Thoracic aorta (tissue), 2 donors: ENCODE measurements around the gene CARS1. TPM values are rescaled to one million over a fixed set of nuclear protein-coding genes. Genes with fewer than 3 reads are reported as not detected.

Source experiments
- ATAC-seq: fragments of 150-250 bp; one replicate; pipeline ENCODE4 v1.8.0; 2017; ENCODE audit warnings: low read depth; ENCODE audit not compliant: insufficient number of reproducible peaks, low FRiP score
- DNase-seq: peaks from one replicate; pipeline ENCODE4 v3.0.0-alpha.2; 2020; ENCODE audit warnings: low spot score
- H3K27ac ChIP-seq, 2 donors: fragments of 200-600 bp; sonication (generic); 1 replicate in 1 of 2; 2 replicates in 1 of 2; pipeline ENCODE4 v1.5.1; 2016; ENCODE audit warnings: mild to moderate bottlenecking in 2 of 2, moderate library complexity in 2 of 2
- H3K27me3 ChIP-seq: fragments of 200-600 bp; sonication (generic); replicated peaks from 2 replicates; pipeline ENCODE4 v1.6.0; 2016; ENCODE audit warnings: mild to moderate bottlenecking; ENCODE audit not compliant: insufficient read depth
- H3K36me3 ChIP-seq: fragments of 200-600 bp; sonication (generic); one replicate; pipeline ENCODE4 v1.5.1; 2016
- H3K4me1 ChIP-seq, 2 donors: fragments of 200-600 bp; sonication (generic); 1 replicate in 1 of 2; 2 replicates in 1 of 2; pipeline versions ENCODE4 v1.5.1 to v1.6.0; 2016; ENCODE audit warnings: low read depth in 2 of 2, mild to moderate bottlenecking in 1 of 2; ENCODE audit not compliant: control insufficient read depth in 1 of 2
- H3K4me3 ChIP-seq: fragments of 200-600 bp; sonication (generic); 2 replicates; pipeline ENCODE4 v1.5.1; 2016; ENCODE audit warnings: mild to moderate bottlenecking
- H3K9me3 ChIP-seq: fragments of 200-600 bp; sonication (generic); 2 replicates; pipeline ENCODE4 v1.5.1; 2016
- total RNA-seq, 2 donors: library from RNA; depleted of rRNA; stranded (reverse); fragments of >200 nt; gene quantifications; one replicate each; pipeline versions ENCODE4 v1.1.0 to v1.2.3, GENCODE V29; 2016
- TF ChIP-seq, protein P1 (sequence below): fragments of 200-600 bp; sonication (generic); IDR thresholded peaks from one replicate; pipeline ENCODE4 v1.5.1; 2019; ENCODE audit warnings: antibody characterized with exemption

The CARS1 gene
- total RNA-seq, 2 donors from 2014 or later, result 38.4 to 56.5 TPM

DNA sequence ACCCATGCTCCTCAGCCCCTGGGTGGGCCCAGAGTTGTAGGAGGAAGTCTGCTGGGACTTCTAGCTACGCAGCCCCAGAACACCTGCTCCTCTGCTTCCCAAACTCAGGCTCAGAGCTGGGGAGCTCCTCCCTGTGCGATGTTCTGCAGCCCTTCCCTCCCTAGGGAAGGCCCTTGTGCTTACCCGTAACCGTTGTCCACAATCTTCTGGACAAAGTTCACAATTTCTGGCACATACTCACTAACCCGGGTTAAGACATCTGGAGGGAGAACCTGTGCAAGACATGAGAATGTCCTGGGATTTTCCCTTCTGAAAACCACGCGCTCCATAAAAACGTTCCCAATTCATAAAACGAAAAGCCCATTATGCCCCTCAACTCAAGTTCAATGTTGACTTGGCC lies 28.4 kb downstream of the CARS1 start:
- ATAC-seq, result no peak
- no peak for DNase-seq

DNA sequence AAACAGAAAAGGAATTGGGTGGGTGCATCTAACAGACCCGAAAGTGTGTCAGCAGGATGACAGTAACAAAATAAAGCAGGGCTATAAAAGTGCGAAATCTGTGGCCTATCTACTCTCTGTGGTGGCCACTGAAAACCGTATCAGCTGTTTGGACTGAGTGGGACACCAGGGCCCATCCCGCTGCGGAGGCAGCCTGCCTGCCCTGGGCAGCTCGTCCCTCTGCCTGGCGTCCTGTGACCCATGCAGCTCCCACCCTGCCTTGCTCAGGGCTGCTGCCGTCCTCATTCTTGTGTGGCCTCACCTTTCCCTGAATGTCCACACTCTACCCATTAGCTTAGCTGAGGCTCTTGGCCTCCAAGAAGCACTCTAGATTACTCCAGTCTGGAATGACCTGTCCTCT lies 30.4 kb downstream of the CARS1 start:
- DNase-seq, result no peak
- ATAC-seq, result no peak
- Histone ChIP-seq H3K4me1 (peaks cover 16 to 18% of the 10 kb centered on the region in 2 donors), H3K9me3 (no peaks in the 10 kb centered on the region), H3K27ac (no peak overlapping the region), H3K27me3 (no peaks in the 10 kb centered on the region), H3K36me3 (peaks cover 32% of the 10 kb centered on the region), H3K4me3 (no peak overlapping the region)
- TF ChIP-seq, protein P1, sequence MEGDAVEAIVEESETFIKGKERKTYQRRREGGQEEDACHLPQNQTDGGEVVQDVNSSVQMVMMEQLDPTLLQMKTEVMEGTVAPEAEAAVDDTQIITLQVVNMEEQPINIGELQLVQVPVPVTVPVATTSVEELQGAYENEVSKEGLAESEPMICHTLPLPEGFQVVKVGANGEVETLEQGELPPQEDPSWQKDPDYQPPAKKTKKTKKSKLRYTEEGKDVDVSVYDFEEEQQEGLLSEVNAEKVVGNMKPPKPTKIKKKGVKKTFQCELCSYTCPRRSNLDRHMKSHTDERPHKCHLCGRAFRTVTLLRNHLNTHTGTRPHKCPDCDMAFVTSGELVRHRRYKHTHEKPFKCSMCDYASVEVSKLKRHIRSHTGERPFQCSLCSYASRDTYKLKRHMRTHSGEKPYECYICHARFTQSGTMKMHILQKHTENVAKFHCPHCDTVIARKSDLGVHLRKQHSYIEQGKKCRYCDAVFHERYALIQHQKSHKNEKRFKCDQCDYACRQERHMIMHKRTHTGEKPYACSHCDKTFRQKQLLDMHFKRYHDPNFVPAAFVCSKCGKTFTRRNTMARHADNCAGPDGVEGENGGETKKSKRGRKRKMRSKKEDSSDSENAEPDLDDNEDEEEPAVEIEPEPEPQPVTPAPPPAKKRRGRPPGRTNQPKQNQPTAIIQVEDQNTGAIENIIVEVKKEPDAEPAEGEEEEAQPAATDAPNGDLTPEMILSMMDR, result no peak

More for the DNA sequence above, 28.4 kb downstream of the CARS1 start:
- TF ChIP-seq, protein P1, result no peak
- H3K27ac ChIP-seq, result no peak overlapping the region
- no peaks in the 10 kb centered on the region for H3K9me3 ChIP-seq
- H3K27me3 ChIP-seq, result no peaks in the 10 kb centered on the region
- peaks cover 32% of the 10 kb centered on the region for H3K36me3 ChIP-seq
- no peak overlapping the region for H3K4me3 ChIP-seq
- H3K4me1 ChIP-seq, result peaks cover 0 to 3% of the 10 kb centered on the region in 2 donors

DNA sequence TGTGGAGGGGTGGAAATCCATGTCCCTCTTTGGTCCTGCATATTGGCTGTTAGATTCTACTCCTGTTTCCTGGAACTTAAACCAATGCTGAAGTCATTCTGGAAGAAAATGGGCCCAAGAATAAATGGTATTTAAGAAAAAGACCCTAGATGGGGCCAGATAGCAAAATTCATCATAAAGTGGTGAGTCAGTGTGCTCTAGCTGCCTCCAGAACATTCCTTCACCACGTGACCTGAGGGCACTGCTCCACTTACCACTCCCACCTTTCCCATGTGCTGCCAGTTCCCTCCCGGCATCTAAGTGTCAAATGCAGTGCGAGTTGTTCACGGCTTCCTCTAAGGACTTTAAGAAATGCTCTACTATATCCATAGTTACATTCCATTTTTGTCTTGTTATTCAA lies 34.2 kb downstream of the CARS1 start:
- Histone ChIP-seq H3K9me3 (no peaks in the 10 kb centered on the region), H3K4me3 (no peak overlapping the region), H3K27ac (peak overlapping the region in 1 of 2 donors; percentile 42), H3K36me3 (peaks cover 35% of the 10 kb centered on the region), H3K4me1 (peaks cover 13 to 30% of the 10 kb centered on the region in 2 donors), H3K27me3 (no peaks in the 10 kb centered on the region)
- ATAC-seq (no peak), DNase-seq (no peak)
- TF ChIP-seq, protein P1, result no peak

DNA sequence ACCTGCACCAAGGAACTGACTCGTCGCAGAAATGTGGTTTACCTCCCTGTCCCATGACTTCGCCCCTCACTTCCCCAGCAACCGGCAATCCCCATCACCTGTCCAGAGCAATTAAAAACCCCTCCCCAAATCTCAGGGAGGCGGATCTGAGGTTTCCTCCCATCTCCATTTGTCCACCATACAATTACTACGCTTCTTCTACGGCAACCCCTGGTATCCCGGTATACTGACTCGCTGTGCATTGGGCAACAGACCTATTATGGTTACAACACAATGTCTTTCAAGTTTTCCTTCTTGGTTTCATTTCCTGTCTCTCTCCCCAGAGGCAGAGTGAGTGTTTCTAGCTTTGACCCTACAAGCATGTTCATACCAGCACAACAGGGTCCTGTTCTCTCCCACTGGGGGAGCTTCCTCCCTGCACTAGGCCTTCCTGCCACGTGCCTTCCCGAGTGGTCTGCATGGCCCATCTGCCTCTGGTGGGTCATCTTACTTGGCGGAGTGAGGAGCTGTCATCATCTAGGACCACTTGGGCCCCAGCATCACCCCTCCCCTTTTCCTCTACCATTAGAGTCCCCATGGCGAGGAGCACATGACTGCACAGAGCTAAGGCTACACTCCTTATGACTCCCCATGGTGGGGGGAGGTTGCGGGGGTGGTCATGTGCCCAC lies 34.8 kb downstream of the CARS1 start:
- TF ChIP-seq, protein P1, result no peak
- ATAC-seq (no peak), DNase-seq (no peak)
- Histone ChIP-seq H3K4me3 (no peak overlapping the region), H3K27me3 (no peaks in the 10 kb centered on the region), H3K36me3 (peaks cover 41% of the 10 kb centered on the region), H3K27ac (peak overlapping the region in 1 of 2 donors; percentile 42), H3K4me1 (peaks cover 13 to 30% of the 10 kb centered on the region in 2 donors), H3K9me3 (no peaks in the 10 kb centered on the region)

DNA sequence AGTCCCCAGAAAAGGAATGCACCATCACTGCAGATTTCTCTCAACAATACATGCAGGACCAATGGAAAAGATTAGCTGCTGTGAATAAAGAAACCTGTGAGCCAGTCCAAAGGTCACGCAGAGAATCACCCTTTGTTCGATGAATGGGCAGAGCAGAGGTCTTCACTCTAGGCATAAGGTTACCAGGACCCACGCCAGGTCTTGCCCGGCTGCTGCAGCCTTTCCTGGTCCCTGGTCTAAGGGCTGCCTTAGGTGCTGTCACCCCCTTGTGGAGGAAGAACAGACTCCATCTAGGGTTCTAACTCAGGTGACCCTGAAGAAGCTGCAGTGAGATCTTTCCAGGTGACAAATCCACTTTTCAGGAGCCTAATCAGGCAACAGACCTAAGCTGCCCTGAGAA lies 36.1 kb downstream of the CARS1 start:
- TF ChIP-seq, protein P1, result no peak
- H3K4me1 ChIP-seq, result peaks cover 13 to 30% of the 10 kb centered on the region in 2 donors
- H3K27ac ChIP-seq, result no peak overlapping the region
- H3K9me3 ChIP-seq, result no peaks in the 10 kb centered on the region
- ATAC-seq (no peak), DNase-seq (no peak)
- no peaks in the 10 kb centered on the region for H3K27me3 ChIP-seq
- H3K4me3 ChIP-seq, result no peak overlapping the region
- peaks cover 44% of the 10 kb centered on the region for H3K36me3 ChIP-seq
